Ishikawa (cell line): ENCODE data around the gene WEE1.

Experiments used
- CEBPB ChIP-seq: IDR thresholded peaks from 2 replicates; pipeline ENCODE4 v1.6.1; 2012
- CREB1 ChIP-seq: IDR thresholded peaks from 2 replicates; pipeline ENCODE4 v1.6.1; 2012; ENCODE audit warnings: low read depth
- EGR1 ChIP-seq: IDR thresholded peaks from 2 replicates; pipeline ENCODE4 v1.6.1; 2012
- EP300 ChIP-seq: IDR thresholded peaks from 2 replicates; pipeline ENCODE4 v1.6.1; 2012; ENCODE audit warnings: borderline replicate concordance
- FOXM1 ChIP-seq: IDR thresholded peaks from 2 replicates; pipeline ENCODE4 v1.6.1; 2012; ENCODE audit warnings: low read depth, borderline replicate concordance
- NFIC ChIP-seq: IDR thresholded peaks from 2 replicates; pipeline ENCODE4 v1.6.1; 2012
- RAD21 ChIP-seq: IDR thresholded peaks from 2 replicates; pipeline ENCODE4 v1.6.1; 2012; ENCODE audit warnings: low read depth
- TAF1 ChIP-seq: IDR thresholded peaks from 2 replicates; pipeline ENCODE4 v1.6.1; 2012; ENCODE audit warnings: low read depth, mild to moderate bottlenecking
- TCF12 ChIP-seq: IDR thresholded peaks from 2 replicates; pipeline ENCODE4 v1.6.1; 2012; ENCODE audit warnings: low read depth
- TEAD4 ChIP-seq: IDR thresholded peaks from 2 replicates; pipeline ENCODE4 v1.6.1; 2012
- USF1 ChIP-seq: IDR thresholded peaks from 2 replicates; pipeline ENCODE4 v1.6.1; 2012
- YY1 ChIP-seq: IDR thresholded peaks from 2 replicates; pipeline ENCODE4 v1.6.1; 2012; ENCODE audit warnings: low read depth
- ZBTB7A ChIP-seq: IDR thresholded peaks from 2 replicates; pipeline ENCODE4 v1.6.1; 2012; ENCODE audit warnings: low read depth
- TF ChIP-seq, protein P1 (sequence below): IDR thresholded peaks from 2 replicates; pipeline ENCODE4 v1.6.1; 2012; ENCODE audit warnings: low read depth, mild to moderate bottlenecking
- TF ChIP-seq, protein P2 (sequence below): IDR thresholded peaks from 2 replicates; pipeline ENCODE4 v1.6.1; 2012

WEE1 gene

GRCh38 chr11:9636691-9637090 is 63.2 kb downstream of the WEE1 start:
- TF ChIP-seq, protein P1, sequence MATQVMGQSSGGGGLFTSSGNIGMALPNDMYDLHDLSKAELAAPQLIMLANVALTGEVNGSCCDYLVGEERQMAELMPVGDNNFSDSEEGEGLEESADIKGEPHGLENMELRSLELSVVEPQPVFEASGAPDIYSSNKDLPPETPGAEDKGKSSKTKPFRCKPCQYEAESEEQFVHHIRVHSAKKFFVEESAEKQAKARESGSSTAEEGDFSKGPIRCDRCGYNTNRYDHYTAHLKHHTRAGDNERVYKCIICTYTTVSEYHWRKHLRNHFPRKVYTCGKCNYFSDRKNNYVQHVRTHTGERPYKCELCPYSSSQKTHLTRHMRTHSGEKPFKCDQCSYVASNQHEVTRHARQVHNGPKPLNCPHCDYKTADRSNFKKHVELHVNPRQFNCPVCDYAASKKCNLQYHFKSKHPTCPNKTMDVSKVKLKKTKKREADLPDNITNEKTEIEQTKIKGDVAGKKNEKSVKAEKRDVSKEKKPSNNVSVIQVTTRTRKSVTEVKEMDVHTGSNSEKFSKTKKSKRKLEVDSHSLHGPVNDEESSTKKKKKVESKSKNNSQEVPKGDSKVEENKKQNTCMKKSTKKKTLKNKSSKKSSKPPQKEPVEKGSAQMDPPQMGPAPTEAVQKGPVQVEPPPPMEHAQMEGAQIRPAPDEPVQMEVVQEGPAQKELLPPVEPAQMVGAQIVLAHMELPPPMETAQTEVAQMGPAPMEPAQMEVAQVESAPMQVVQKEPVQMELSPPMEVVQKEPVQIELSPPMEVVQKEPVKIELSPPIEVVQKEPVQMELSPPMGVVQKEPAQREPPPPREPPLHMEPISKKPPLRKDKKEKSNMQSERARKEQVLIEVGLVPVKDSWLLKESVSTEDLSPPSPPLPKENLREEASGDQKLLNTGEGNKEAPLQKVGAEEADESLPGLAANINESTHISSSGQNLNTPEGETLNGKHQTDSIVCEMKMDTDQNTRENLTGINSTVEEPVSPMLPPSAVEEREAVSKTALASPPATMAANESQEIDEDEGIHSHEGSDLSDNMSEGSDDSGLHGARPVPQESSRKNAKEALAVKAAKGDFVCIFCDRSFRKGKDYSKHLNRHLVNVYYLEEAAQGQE: no peak
- TF ChIP-seq NFIC (no peak), EGR1 (no peak), CREB1 (no peak), CEBPB (no peak), RAD21 (no peak), EP300 (no peak), TEAD4 (no peak), TCF12 (no peak), ZBTB7A (no peak), FOXM1 (no peak), YY1 (no peak), USF1 (no peak), TAF1 (no peak)
- TF ChIP-seq, protein P2, sequence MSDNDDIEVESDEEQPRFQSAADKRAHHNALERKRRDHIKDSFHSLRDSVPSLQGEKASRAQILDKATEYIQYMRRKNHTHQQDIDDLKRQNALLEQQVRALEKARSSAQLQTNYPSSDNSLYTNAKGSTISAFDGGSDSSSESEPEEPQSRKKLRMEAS: no peak

- TF ChIP-seq EP300 (no peak), NFIC (no peak), USF1 (no peak), RAD21 (no peak), YY1 (no peak), CREB1 (no peak), TEAD4 (no peak)
Observed at GRCh38 chr11:9639099-9639498, 65.6 kb downstream of the WEE1 start.
